NCI-H2107 (cell line): Measurements from ENCODE around the gene GAL.
"Not testable (repeated sequence)": the region's sequence is repeated elsewhere in the genome, so short reads cannot be mapped to it uniquely, and the experiment has no call there.

Source experiments
- DNase-seq: peaks from one replicate; lab custom pipeline; 2025; lab: John Stamatoyannopoulos, UW

Gene GAL

GRCh38 chr11:68684385-68685356 is at the start of gene GAL:
GAL (plus strand) TSS chr11:68684544; CDS start chr11:68684924, 380 bp downstream.
- DNase-seq = no peak

GRCh38 chr11:68634606-68635005 is 49.7 kb upstream of the GAL start:
- DNase-seq = not testable (repeated sequence)

GRCh38 chr11:68635172-68635571 is 49.2 kb upstream of the GAL start:
- not testable (repeated sequence) for DNase-seq

GRCh38 chr11:68635883-68636282 is 48.5 kb upstream of the GAL start:
- not testable (repeated sequence) for DNase-seq

- DNase-seq = not testable (repeated sequence)
Measured at GRCh38 chr11:68639322-68639721, 45.0 kb upstream of the GAL start.

- no peak for DNase-seq
Measured at GRCh38 chr11:68641880-68642279, 42.5 kb upstream of the GAL start.

- DNase-seq = no peak
Measured at GRCh38 chr11:68643585-68643984, 40.8 kb upstream of the GAL start.

- DNase-seq = no peak
Measured at GRCh38 chr11:68646832-68647231, 37.5 kb upstream of the GAL start.

- no peak for DNase-seq
Measured at GRCh38 chr11:68649851-68650555, 34.3 kb upstream of the GAL start.

- no peak for DNase-seq
Measured at GRCh38 chr11:68650801-68651200, 33.5 kb upstream of the GAL start.

- DNase-seq = no peak
Measured at GRCh38 chr11:68651208-68651984, 32.9 kb upstream of the GAL start.

GRCh38 chr11:68651985-68652682 is 32.2 kb upstream of the GAL start:
- DNase-seq = no peak

GRCh38 chr11:68652683-68653156 is 31.6 kb upstream of the GAL start:
- no peak for DNase-seq

- DNase-seq = no peak
Measured at GRCh38 chr11:68653486-68654430, 30.6 kb upstream of the GAL start.

GRCh38 chr11:68654978-68655377 is 29.4 kb upstream of the GAL start:
- DNase-seq = no peak

- DNase-seq = no peak
Measured at GRCh38 chr11:68655406-68655805, 28.9 kb upstream of the GAL start.

GRCh38 chr11:68655806-68656205 is 28.5 kb upstream of the GAL start:
- DNase-seq = no peak

- DNase-seq = no peak
Measured at GRCh38 chr11:68657021-68657780, 27.1 kb upstream of the GAL start.

GRCh38 chr11:68658097-68658496 is 26.2 kb upstream of the GAL start:
- DNase-seq = no peak

- DNase-seq = no peak
Measured at GRCh38 chr11:68658661-68659060, 25.7 kb upstream of the GAL start.
